ENCODE measurements around the gene VENTX.
A peak's percentile ranks its signal among the peaks of the same experiment; 100 is the strongest.

The VENTX gene

DNA sequence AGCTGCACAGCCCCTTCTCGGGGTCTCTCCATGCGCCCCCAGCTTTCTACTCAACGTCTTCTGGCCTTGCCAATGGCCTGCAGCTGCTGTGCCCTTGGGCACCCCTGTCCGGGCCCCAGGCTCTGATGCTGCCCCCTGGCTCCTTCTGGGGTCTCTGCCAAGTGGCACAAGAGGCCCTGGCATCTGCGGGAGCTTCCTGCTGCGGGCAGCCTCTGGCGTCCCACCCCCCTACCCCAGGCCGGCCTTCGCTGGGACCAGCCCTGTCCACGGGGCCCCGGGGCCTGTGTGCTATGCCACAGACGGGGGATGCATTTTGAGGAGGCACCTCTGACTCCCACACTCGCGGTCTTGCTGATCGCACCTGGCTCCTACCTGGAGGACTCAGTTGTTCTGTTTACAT is 2.3 kb downstream of the VENTX start:
- DNase-seq: no peak

GRCh38 chr10:133241501-133242205 is 4.0 kb downstream of the VENTX start:
- no peak for DNase-seq

GRCh38 chr10:133242611-133243356 is 5.1 kb downstream of the VENTX start:
- no peak for DNase-seq

DNA sequence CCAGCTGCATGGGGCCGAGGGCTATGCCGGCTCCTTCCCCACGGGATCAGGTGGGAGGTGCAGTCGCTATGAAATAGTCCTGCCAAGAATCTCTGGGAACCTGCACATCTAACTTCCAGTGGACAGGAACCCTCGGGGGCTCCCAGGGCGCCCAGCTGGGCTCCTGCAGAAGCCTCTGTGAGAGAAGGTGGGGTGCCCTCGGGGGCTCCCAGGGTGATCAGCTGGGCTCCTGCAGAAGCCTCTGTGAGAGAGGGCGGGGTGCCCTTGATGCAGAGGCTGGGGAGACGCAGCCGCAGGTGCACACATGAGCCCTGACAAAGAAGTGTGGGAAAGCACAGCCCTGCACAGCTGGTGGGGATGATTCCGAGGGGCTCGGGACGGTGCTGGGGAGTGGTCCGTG is 5.9 kb downstream of the VENTX start:
- DNase-seq: no peak

DNA sequence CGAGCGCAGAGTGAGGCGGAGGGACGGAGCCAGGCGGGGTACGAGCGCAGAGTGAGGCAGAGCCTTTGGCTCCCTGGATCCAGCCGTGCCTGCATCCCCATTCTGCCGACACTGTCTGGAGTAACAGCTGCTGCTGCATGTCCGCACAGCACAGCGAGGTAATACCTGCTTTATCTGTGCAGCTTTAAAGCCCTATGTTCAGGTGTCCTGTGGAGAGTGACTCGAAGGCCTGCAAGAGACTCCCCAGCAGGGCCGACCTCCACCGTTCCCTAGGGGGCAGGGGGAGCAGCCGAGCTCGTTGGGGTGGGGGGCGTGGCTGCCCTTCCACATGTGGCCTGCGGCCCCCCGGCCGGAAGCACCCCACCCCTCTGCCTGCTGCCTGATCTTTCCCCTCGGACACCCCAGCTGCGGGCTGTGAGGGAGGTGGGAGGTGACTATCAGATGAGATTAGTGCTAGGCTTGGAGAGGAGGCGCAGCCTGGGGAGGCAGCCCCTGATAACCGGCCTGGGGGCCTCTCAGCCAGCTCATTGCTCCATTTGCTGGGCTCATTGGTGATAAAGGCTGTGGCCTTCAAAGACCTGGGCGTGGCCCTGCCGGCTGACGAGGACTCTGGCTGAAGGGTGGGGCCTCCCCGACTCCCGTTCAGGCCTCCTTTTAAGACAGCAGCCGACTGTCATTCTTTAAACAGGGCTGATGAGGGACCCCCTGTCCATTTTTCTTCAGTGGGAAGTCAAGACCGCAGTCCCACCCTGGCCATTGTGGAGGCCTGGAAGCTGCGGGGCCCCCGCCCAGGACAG is 8.0 kb downstream of the VENTX start:
- no peak for DNase-seq

- DNase-seq: no peak
Measured at GRCh38 chr10:133246236-133246626, 8.6 kb downstream of the VENTX start.

GRCh38 chr10:133247681-133248333 is 10.2 kb downstream of the VENTX start:
- DNase-seq: no peak

GRCh38 chr10:133248334-133248715 is 10.7 kb downstream of the VENTX start:
- DNase-seq: no peak

DNA sequence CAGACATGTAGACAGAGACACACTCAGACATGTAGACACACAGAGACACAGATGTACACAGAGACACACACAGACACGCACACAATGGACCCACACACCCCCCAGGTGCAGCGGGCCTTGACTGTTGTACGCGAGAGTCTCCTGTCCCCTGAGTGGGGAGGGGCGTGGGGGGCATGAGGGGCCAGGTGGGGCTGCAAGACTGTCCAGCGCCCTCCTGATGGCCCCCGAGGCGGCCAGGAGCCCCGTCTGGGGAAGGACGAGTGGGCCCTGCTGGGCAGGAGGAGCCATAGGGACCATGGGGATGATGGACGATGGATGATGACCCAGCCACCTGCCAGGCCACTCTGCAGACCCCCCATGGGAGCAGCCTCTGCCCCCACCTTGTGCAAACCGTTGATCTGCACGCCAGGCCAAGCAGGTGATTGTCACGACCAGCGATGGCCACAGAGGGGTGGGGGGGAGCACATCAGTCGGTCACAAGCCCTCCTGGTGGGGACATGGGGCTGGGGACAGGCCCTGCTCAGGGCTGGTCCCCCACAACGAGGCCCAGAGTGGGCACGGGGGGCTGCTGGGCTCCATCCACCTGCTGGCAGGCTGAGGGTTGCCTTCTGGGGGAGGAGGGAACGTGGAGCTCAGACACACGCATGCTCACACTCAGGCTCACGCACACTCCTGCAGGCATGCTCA is 11.6 kb downstream of the VENTX start:
- DNase-seq: no peak

DNA sequence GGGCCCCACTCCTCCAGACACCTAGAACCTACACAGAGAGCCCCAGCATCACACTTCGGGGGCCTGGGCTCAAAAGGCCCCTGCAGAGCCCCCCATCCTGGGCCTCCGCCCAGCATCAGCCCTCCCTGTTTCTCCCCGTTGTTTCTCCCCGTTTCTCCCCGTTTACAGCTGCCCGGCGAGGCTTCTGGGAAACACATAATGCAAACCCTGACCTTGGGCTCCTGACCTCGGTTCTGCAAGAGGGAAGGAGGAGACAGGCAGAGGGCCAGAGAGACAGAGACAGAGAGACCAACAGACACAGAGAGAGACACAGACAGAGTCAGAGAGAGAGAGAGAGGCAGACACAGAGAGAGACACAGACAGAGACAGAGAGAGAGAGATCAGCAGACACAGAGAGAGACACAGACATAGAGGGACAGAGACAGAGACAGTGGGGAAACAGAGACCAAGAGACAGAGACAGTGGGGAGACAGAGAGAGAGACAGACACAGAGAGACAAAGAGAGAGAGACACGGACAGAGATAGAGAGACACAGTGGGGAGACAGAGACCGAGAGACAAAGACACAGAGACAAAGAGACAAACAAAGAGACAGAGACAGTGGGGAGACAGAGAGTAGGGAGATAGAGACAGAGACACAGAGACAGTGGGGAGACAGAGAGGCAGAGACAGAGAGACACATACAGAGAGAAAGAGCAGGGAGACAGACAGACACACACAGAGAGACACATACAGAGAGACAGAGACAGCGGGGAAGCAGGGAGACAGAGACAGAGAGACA is 12.5 kb downstream of the VENTX start:
- DNase-seq: no peak

DNA sequence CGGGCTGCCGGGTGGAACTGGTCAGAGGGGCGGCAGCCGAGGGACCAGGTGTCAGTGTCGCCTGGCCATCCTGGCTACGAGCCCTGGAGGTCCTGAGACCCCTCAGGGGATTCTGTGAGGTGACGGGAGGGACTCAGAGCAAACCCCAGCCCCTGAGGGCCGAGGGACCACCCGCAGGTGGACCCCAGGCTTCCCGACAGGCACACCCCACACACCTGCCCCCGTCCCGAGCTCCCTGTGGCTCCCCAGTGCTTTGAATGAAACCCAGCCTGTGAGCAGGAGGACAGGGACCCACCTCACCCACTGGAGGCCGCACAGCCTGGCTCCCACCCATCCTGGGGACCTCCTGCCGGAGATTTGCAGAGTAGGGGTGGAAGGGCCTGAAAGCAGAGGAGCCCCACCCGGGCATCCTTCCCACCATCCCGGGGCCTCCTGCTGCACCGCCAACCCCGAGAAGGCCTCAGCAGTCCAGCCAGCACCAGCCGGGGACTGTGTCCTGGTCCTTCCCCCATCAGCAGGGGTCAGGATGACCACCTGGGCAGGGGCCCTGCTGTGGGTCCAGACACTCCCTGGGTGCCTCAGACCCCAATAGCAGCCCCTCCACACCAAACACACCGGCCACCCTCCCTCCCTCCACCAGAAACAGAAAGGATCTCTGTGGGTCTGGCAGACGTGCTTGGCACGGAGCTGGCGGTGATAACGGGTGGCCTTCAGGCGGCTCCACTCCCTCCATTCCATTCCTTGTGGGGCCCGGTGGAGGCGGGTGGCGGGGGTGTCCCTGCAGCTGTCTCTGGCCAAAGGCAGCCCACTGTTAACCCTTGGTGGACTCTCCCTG is 13.9 kb downstream of the VENTX start:
- DNase-seq: no peak

DNA sequence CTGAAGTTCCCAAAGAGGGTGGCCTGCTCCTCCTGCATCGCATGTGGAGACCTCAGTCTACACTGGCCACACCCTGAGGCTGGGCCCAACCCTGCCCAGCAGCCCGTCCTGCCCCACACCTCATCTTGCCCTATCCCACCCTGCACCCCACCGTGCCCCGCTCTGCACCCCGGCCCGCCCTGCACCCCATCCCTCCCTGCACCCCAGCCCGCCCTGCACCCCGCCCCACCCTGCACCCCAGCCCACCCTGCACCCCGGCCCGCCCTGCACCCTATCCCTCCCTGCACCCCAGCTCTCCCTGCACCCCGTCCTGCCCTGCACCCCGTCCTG is 14.5 kb downstream of the VENTX start:
- DNase-seq: no peak

DNA sequence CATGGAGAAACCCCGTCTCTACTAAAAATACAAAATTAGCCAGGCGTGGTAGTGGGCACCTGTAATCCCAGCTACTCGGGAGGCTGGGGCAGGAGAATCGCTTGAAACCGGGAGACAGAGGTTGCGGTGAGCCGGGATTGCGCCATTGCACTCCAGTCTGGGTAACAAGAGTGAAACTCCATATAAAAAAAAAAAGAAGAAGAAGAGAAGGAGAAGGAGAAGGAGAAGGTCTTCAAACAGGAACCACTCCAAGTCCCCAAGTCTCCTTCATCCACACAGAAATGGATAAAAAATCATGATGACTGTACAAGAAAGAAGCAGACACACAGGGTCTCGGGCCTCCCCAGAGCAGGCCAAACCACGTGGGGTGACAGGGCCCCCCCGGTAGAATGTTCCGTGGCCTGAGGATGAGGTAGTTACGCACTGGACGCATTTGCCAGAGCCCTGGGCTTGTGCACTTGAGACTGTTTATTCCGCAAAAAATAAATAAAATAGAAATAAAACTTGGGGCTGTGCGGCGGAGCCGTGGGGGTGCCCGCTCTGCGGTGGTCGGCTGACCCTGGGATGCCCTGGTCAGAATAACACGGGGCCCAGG is 15.8 kb downstream of the VENTX start:
- no peak for DNase-seq

GRCh38 chr10:133254421-133255120 is 16.9 kb downstream of the VENTX start:
- DNase-seq: no peak

GRCh38 chr10:133255323-133255722 is 17.7 kb downstream of the VENTX start:
- DNase-seq: no peak

- DNase-seq: peak; percentile 75
Measured at GRCh38 chr10:133257489-133258065, 19.9 kb downstream of the VENTX start.

DNA sequence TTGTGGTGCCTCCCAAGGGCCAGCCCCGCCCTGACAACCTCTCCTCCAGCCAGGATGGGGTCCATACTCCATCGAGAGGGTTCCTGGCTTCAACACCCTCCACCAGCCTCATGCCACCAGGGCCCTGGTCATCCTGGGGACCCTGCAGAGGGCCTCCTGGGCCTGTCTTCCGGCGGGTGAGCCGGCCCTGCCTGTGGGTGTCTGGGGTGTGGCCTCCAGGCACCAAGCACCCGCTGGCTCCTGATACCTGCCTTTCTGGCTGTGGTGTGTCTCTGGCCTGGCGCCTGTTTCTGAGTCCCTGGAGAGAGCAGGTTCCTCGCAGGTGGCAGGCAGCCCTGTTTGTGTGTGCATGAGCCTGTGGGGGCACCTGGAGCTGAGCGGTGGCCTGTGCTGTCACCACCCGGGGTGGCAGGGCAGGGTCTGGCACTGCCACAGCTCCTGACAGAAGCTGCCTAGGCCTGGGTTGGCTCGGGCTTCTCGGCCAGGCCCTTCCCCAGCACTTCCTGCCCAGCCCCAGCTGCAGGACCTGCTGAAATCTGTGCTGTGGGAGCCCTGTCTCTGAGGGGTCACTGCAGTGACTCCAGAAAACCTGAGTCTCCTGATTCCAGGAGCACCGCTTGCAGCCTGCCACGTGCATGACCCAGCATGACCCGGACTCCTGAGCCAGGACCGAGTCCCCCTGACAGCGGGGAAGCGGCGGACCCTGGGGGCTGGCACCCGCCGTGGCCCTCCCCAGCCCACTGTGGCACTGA is 20.6 kb downstream of the VENTX start:
- DNase-seq: peak; percentile 22

DNA sequence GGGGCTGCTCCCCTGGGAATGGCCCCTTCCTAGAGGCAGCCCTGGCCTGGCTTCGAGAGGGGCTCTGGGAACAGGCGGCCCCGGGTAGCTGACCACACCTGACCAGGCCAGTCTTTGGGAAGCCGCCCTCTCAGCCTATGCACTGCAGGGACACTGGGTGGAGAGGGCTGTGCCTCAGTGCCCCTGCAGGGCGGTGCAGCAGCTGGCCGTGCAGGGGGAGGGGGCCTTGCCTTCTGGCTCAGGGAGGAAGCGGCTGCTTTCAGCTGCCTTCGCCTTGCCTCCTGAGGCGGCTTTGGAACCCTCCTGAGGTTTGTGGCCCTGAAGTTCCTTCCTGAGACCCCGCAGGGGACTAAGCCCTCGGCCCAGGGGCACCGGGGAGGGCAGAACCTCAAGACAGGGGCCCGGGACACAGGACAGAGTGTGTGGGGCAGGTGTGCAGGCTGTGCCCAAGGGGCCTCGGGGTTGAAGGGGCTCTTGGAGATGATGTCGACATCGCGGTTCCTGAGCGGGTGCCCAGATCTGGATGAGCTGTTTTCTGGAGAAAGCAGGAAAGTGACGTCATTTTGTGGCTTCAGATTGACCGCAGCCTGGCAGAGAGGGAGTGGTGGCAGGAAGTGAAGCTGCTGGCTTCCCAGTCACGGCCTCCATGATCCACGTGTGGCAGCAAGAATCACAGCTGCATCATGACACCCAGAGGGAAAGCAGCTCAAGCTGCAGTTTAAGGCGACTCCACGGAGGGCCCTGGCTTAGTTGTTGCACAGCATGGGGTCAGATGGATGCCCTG is 21.4 kb downstream of the VENTX start:
- peak; percentile 97 for DNase-seq
